Stimulated activated CD8-positive, alpha-beta memory T cell treated with anti-CD3 and anti-CD28 coated beads, Interleukin-12 subunit alpha, Interleukin-12 subunit beta, amount 100 ng/mL, for 4 hours (primary cell): ENCODE measurements around the gene NMNAT1.
"Not testable (repeated sequence)": the region's sequence is repeated elsewhere in the genome, so short reads cannot be mapped to it uniquely, and the experiment has no call there.

Experiments used
- DNase-seq: peaks from one replicate; pipeline ENCODE4 v3.0.0-alpha.2; 2020; ENCODE audit warnings: low read depth

NMNAT1 gene

GRCh38 chr1:9942939-9943788 lies at the start of gene NMNAT1, which contains the start of gene LZIC:
NMNAT1 (plus strand) TSS chr1:9943475; CDS start chr1:9972074, 28,599 bp downstream.
LZIC (minus strand) TSS chr1:9943391; CDS start chr1:9936619, 6,772 bp downstream.
- DNase-seq: peak; percentile 80

GRCh38 chr1:9894115-9894514 lies 49.2 kb upstream of the NMNAT1 start:
- no peak for DNase-seq

GRCh38 chr1:9900142-9901043 lies 42.9 kb upstream of the NMNAT1 start:
- no peak for DNase-seq

GRCh38 chr1:9901148-9902059 lies 41.9 kb upstream of the NMNAT1 start:
- DNase-seq: no peak

GRCh38 chr1:9902060-9902452 lies 41.2 kb upstream of the NMNAT1 start:
- DNase-seq: no peak

- no peak for DNase-seq
These were observed 39.3 kb upstream of the NMNAT1 start for GRCh38 chr1:9903801-9904527.

GRCh38 chr1:9904596-9904995 lies 38.7 kb upstream of the NMNAT1 start:
- no peak for DNase-seq

GRCh38 chr1:9905010-9905409 lies 38.3 kb upstream of the NMNAT1 start:
- DNase-seq: no peak

GRCh38 chr1:9906466-9906865 lies 36.8 kb upstream of the NMNAT1 start:
- DNase-seq: no peak

GRCh38 chr1:9907441-9907840 lies 35.8 kb upstream of the NMNAT1 start:
- DNase-seq: no peak

- no peak for DNase-seq
These were observed 34.4 kb upstream of the NMNAT1 start for GRCh38 chr1:9908871-9909233.

- peak; percentile 6 for DNase-seq
These were observed 33.8 kb upstream of the NMNAT1 start for GRCh38 chr1:9909234-9910046.

- DNase-seq: no peak
These were observed 33.2 kb upstream of the NMNAT1 start, which contains the start of gene CTNNBIP1 for GRCh38 chr1:9910076-9910422. CTNNBIP1 (minus strand) TSS chr1:9910269; CDS start chr1:9872064, 38,205 bp downstream.

GRCh38 chr1:9910423-9911178 lies 32.7 kb upstream of the NMNAT1 start:
- DNase-seq: peak; percentile 100

- DNase-seq: no peak
These were observed 30.9 kb upstream of the NMNAT1 start for GRCh38 chr1:9912264-9912936.

GRCh38 chr1:9914610-9914937 lies 28.7 kb upstream of the NMNAT1 start:
- DNase-seq: no peak

GRCh38 chr1:9916452-9916851 lies 26.8 kb upstream of the NMNAT1 start:
- no peak for DNase-seq

GRCh38 chr1:9917495-9917894 lies 25.8 kb upstream of the NMNAT1 start:
- not testable (repeated sequence) for DNase-seq

- no peak for DNase-seq
These were observed 25.4 kb upstream of the NMNAT1 start for GRCh38 chr1:9917901-9918300.
